Uterus (tissue), 2 donors: Measurements from ENCODE around the gene WDFY4.

ENCODE experiments used
- CTCF ChIP-seq, 4 experiments: fragments of 200-600 bp in 2 of 4; fragments of 450-650 bp in 2 of 4; sonication (generic) in 2 of 4; IDR thresholded peaks; one replicate each; pipeline ENCODE4 v1.5.1; 2016 to 2019; ENCODE audit warnings: antibody characterized with exemption in 4 of 4, mild to moderate bottlenecking in 2 of 4, moderate library complexity in 1 of 4
- POLR2A ChIP-seq, 2 donors: fragments of 450-650 bp; IDR thresholded peaks; one replicate each; pipeline ENCODE4 v1.6.1; 2016; ENCODE audit warnings: antibody characterized with exemption in 2 of 2, mild to moderate bottlenecking in 1 of 2, moderate library complexity in 1 of 2

GRCh38 chr10:48742891-48743860, 58.5 kb downstream of the WDFY4 start:
- TF ChIP-seq CTCF (IDR thresholded peaks at IDR 0.05) (no peak), POLR2A (IDR thresholded peaks at IDR 0.05) (no peak)
